Adrenal gland (tissue), 12 donors: ENCODE results near the gene MRPL21. TPM values are rescaled to one million over a fixed set of nuclear protein-coding genes. Genes with fewer than 3 reads are reported as not detected.

ENCODE experiments used
- DNase-seq, 7 donors: peaks; one replicate each; pipeline ENCODE4 v3.0.0-alpha.2; 2019 to 2020
- H3K27ac ChIP-seq, 5 donors: fragments of 200-600 bp; sonication (generic) in 4 of 5; 1 replicate in 3 of 5; 2 replicates in 2 of 5; pipeline versions ENCODE4 v1.5.1 to v1.8.0; 2016 to 2020; ENCODE audit warnings: mild to moderate bottlenecking in 1 of 5
- H3K27me3 ChIP-seq: fragments of 200-600 bp; 2 replicates; pipeline ENCODE4 v1.8.0; 2021
- H3K36me3 ChIP-seq, 2 donors: fragments of 200-600 bp; replicated peaks in 1 of 2; 1 replicate in 1 of 2; 2 replicates in 1 of 2; pipeline versions ENCODE4 v1.5.1 to v1.8.0; 2018 to 2022
- H3K4me1 ChIP-seq, 2 donors: fragments of 200-600 bp; replicated peaks in 1 of 2; 1 replicate in 1 of 2; 2 replicates in 1 of 2; pipeline versions ENCODE4 v1.5.1 to v1.8.0; 2018 to 2021
- H3K4me3 ChIP-seq, 4 donors: fragments of 200-600 bp; sonication (generic) in 3 of 4; one replicate each; pipeline ENCODE4 v1.5.1; 2016 to 2018
- H3K9me3 ChIP-seq, 3 donors: fragments of 200-600 bp; sonication (generic) in 1 of 3; replicated peaks in 1 of 3; 1 replicate in 2 of 3; 2 replicates in 1 of 3; pipeline versions ENCODE4 v1.5.1 to v1.8.0; 2016 to 2021
- CTCF ChIP-seq, 6 experiments: fragments of 450-650 bp in 4 of 6; fragments of 200-600 bp in 2 of 6; sonication (generic) in 1 of 6; IDR thresholded peaks; 1 replicate in 5 of 6; 2 replicates in 1 of 6; pipeline versions ENCODE4 v1.5.1 to v1.8.0; 2016 to 2021; ENCODE audit warnings: antibody characterized with exemption in 6 of 6, mild to moderate bottlenecking in 2 of 6, moderate library complexity in 1 of 6
- POLR2A ChIP-seq, 2 donors: fragments of 450-650 bp; IDR thresholded peaks; one replicate each; pipeline ENCODE4 v1.6.1; 2017; ENCODE audit warnings: antibody characterized with exemption in 2 of 2, mild to moderate bottlenecking in 2 of 2, moderate library complexity in 1 of 2
- WGBS, 4 donors: extraction: QIAGEN DNeasy Blood & Tissue Kit in 2 of 4; methylation state at CpG; one replicate each; pipeline versions ENCODE4 v1.1.5 to v1.1.7; 2013 to 2017; 5-methylcytosine and 5-hydroxymethylcytosine counted together
- intact Hi-C, 2 donors: fragments of 100-400 bp; cut with DNase I; formaldehyde crosslinking; loops; one replicate each; pipeline versions ENCODE4 v1.14.1 to v1.15.0; 2022 to 2023
- polyA plus RNA-seq, 3 donors: library from polyadenylated mRNA; stranded (reverse); fragments of 200-250 nt in 2 of 3; fragments of 350-450 nt in 1 of 3; fragmentation: Illumina TruSeq in 1 of 3; extraction: RNeasy Lipid Tissue Mini Kit (QIAGEN cat#74804) in 1 of 3; gene quantifications; one replicate each; pipeline ENCODE4 v1.2.3, GENCODE V29; 2013 to 2014
- total RNA-seq, 9 donors: library from RNA; depleted of rRNA in 4 of 9; stranded (reverse); fragments of >200 nt in 4 of 9; fragments of 120-200 nt in 1 of 9; fragmentation: NEBNext Ultra II Directional in 1 of 9; extraction: Animal tissue kit (Norgen Biotek cat#: 25700) in 1 of 9; gene quantifications; one replicate each; pipeline versions ENCODE4 v1.1.0 to v1.2.4, GENCODE V29; 2013 to 2023
- donor health status: healthy with polysubstance abuse.
- donor health status: Bipolar disorder and iron deficiency.
- donor health status: DM: yes; HTN: yes; CAD: no.
- donor health status: DM: no; HTN: no; CAD: no.
- donor health status: DM: no; HTN: no; CAD: no.
- donor health status: DM: yes; HTN: yes; CAD: no.

MRPL21 gene
- total and polyA plus RNA-seq, 12 donors, result 31.1 to 77.8 (median 47.4) TPM

DNA sequence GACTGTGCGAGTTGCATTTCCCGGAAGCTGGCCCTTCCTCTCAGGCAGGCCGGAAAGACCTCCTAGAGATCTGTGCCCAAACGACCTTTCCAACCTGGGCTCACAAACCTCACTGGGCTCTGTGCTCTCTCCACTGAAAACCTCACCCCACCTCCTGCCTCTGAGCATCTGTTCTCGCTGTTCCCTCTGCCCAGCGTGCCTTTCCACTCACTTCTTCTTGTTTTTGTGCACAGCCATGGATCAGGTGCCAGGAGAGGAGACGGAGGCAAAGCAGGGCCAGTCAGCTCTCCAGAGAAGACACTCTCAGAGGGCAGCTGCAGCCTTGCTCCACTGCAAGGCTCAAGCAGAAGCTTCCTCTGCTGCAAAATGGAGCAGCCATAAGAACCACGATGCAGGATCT lies 51.0 kb downstream of the MRPL21 start:
- intact Hi-C loops, result no loop called here
- Histone ChIP-seq H3K9me3 (no peaks in the 10 kb centered on the region), H3K27ac (no peak overlapping the region), H3K4me1 (peaks cover 5 to 21% of the 10 kb centered on the region in 2 donors), H3K27me3 (no peaks in the 10 kb centered on the region), H3K4me3 (no peak overlapping the region), H3K36me3 (no peaks in the 10 kb centered on the region)
- TF ChIP-seq POLR2A (IDR thresholded peaks at IDR 0.05), result no peak
- TF ChIP-seq CTCF (IDR thresholded peaks at IDR 0.05), result no peak
- WGBS, 4 donors, result 70 to 83% (median 75%) methylated on average over 8 of the region's 8 CpGs
- DNase-seq, result no peak

DNA sequence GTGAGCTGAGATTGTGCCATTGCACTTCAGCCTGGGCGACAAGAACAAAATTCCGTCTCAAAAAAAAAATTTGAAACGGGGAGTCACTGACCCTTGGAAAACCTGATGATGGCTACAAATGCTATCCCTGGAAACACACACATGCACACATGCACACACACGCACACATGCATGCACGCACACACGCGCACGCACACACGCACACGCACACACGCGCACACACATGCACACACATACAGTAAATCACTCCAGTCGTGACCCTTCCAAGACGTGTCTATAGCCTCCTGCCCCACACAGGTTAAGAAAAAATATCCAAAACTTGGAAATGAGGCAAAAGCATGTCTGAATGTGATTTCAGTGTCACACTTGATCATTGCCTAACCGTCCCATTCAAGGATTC lies 55.2 kb downstream of the MRPL21 start:
- DNase-seq, result no peak
- Histone ChIP-seq H3K4me1 (peaks cover 3 to 10% of the 10 kb centered on the region in 2 donors), H3K27me3 (no peaks in the 10 kb centered on the region), H3K36me3 (no peaks in the 10 kb centered on the region), H3K9me3 (no peaks in the 10 kb centered on the region), H3K27ac (no peak overlapping the region), H3K4me3 (no peak overlapping the region)
- WGBS, 4 donors, result 79 to 82% (median 80%) methylated on average over 15 of the region's 15 CpGs
- intact Hi-C loops, result no loop called here
- TF ChIP-seq CTCF (IDR thresholded peaks at IDR 0.05) (no peak), POLR2A (IDR thresholded peaks at IDR 0.05) (no peak)

DNA sequence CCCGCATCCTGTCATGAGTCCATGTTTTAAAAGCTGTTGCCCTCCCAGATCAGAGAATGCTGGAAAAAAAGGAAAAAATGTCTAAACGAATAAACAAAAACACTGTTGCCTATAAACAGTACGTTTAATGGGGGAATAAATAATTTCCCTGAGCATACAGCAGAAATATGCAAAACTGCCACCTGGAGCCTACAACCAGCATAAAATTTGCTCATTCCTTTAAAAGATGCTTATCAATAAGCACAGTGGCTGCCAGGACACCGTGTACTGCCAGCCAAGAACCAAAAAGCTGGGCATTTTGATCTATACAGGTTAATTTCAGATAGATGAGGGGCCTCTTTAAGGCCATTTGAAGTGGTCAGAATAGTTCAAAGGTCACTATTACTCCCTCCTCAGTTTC lies 56.2 kb downstream of the MRPL21 start:
- Histone ChIP-seq H3K9me3 (no peaks in the 10 kb centered on the region), H3K36me3 (no peaks in the 10 kb centered on the region), H3K27ac (no peak overlapping the region), H3K4me1 (peaks cover 10 to 16% of the 10 kb centered on the region in 2 donors), H3K4me3 (no peak overlapping the region), H3K27me3 (no peaks in the 10 kb centered on the region)
- DNase-seq, result no peak
- intact Hi-C loops, result no loop called here
- no peak for TF ChIP-seq POLR2A (IDR thresholded peaks at IDR 0.05)
- no peak for TF ChIP-seq CTCF (IDR thresholded peaks at IDR 0.05)
- 71 to 83% (median 78%) methylated on average over 4 of the region's 4 CpGs for WGBS, 4 donors

GRCh38 chr11:68845351-68846002 lies 58.2 kb downstream of the MRPL21 start:
- no peak for TF ChIP-seq CTCF (IDR thresholded peaks at IDR 0.05)
- TF ChIP-seq POLR2A (IDR thresholded peaks at IDR 0.05), result no peak
- no peak overlapping the region for H3K27ac ChIP-seq
- no peak for DNase-seq
- intact Hi-C loops, result no loop called here
- no peak overlapping the region for H3K4me3 ChIP-seq
- no peaks in the 10 kb centered on the region for H3K36me3 ChIP-seq
- H3K9me3 ChIP-seq, result no peaks in the 10 kb centered on the region
- H3K4me1 ChIP-seq, result peaks cover 16 to 20% of the 10 kb centered on the region in 2 donors
- WGBS, 4 donors, result 78 to 84% (median 81%) methylated on average over 15 to 18 of the region's 18 CpGs
- H3K27me3 ChIP-seq, result no peaks in the 10 kb centered on the region
